Upper lobe of left lung (tissue), 4 donors: ENCODE measurements around the gene FAM222A.

Source experiments
- CTCF ChIP-seq, 6 experiments: fragments of 450-650 bp in 4 of 6; fragments of 200-600 bp in 2 of 6; sonication (generic) in 2 of 6; IDR thresholded peaks; one replicate each; pipeline ENCODE4 v1.5.1; 2016 to 2019; ENCODE audit warnings: antibody characterized with exemption in 6 of 6
- POLR2A ChIP-seq, 4 donors: fragments of 450-650 bp; IDR thresholded peaks; one replicate each; pipeline ENCODE4 v1.5.1; 2016 to 2017; ENCODE audit warnings: antibody characterized with exemption in 4 of 4, mild to moderate bottlenecking in 2 of 4

GRCh38 chr12:109686523-109686922 is 27.1 kb upstream of the FAM222A start:
- TF ChIP-seq CTCF (IDR thresholded peaks at IDR 0.05) (no peak), POLR2A (IDR thresholded peaks at IDR 0.05) (no peak)
